Psoas muscle (tissue), 8 donors: ENCODE measurements around the gene CBL. TPM values are rescaled to one million over a fixed set of nuclear protein-coding genes. Genes with fewer than 3 reads are reported as not detected.

ENCODE experiments used
- ATAC-seq, 4 donors: fragments of 200-7000 bp; cut with Tn5 transposase; one replicate each; pipeline ENCODE4 v1.9.1; 2020; ENCODE audit warnings: moderate library complexity in 3 of 4, mild to moderate bottlenecking in 2 of 4
- DNase-seq, 2 donors: peaks; one replicate each; pipeline ENCODE4 v3.0.0-alpha.2; 2020
- H3K27ac ChIP-seq: fragments of 200-600 bp; one replicate; pipeline ENCODE4 v1.8.0; 2022
- H3K27me3 ChIP-seq, 3 donors: fragments of 200-600 bp in 1 of 3; one replicate each; pipeline versions ENCODE4 v1.6.1 to v1.8.0; 2013 to 2022; ENCODE audit warnings: low read length in 2 of 3, mild to moderate bottlenecking in 2 of 3, moderate library complexity in 1 of 3; ENCODE audit not compliant: insufficient read depth in 3 of 3
- H3K36me3 ChIP-seq, 2 donors: fragments of 200-600 bp in 1 of 2; one replicate each; pipeline versions ENCODE4 v1.6.1 to v1.8.0; 2013 to 2022; ENCODE audit warnings: low read depth in 1 of 2, mild to moderate bottlenecking in 1 of 2, moderate library complexity in 1 of 2; ENCODE audit not compliant: insufficient read depth in 1 of 2
- H3K4me1 ChIP-seq: fragments of 200-600 bp; one replicate; pipeline ENCODE4 v1.8.0; 2022
- H3K4me3 ChIP-seq: fragments of 200-600 bp; one replicate; pipeline ENCODE4 v1.8.0; 2022; ENCODE audit warnings: mild to moderate bottlenecking
- H3K9me3 ChIP-seq: fragments of 200-600 bp; one replicate; pipeline ENCODE4 v1.8.0; 2022
- CTCF ChIP-seq: fragments of 200-600 bp; IDR thresholded peaks from one replicate; pipeline ENCODE4 v1.8.0; 2022; ENCODE audit warnings: antibody characterized with exemption
- whole genome bisulfite sequencing, 3 donors: extraction: QIAGEN DNeasy Blood & Tissue Kit; methylation state at CpG; one replicate each; pipeline versions ENCODE4 v1.1.6 to v1.1.7; 2013; 5-methylcytosine and 5-hydroxymethylcytosine counted together
- intact Hi-C, 2 donors: fragments of 100-400 bp; cut with DNase I; formaldehyde crosslinking; loops; one replicate each; pipeline versions ENCODE4 v1.11.0 to v1.14.2; 2022
- polyA plus RNA-seq, 3 donors: library from polyadenylated mRNA; stranded (reverse); fragments of 200-250 nt; gene quantifications; one replicate each; pipeline ENCODE4 v1.2.3, GENCODE V29; 2013
- total RNA-seq, 4 donors: library from RNA; stranded (reverse); fragmentation: NEBNext Ultra II Directional in 2 of 4; extraction: Animal tissue kit (Norgen Biotek cat#: 25700) in 2 of 4; gene quantifications; one replicate each; pipeline versions ENCODE4 v1.2.1 to v1.2.4, GENCODE V29; 2021 to 2023
- donor health status: healthy with polysubstance abuse.
- donor health status: DM: no; HTN: no; CAD: no; lungs with moderate emphysema.
- donor health status: Bipolar disorder and iron deficiency.
- donor health status: healthy.
- donor health status: DM: yes; HTN: yes; CAD: no.
- donor health status: DM: no; HTN: no; CAD: no.
- donor health status: DM: no; HTN: no; CAD: no.
- donor health status: DM: yes; HTN: yes; CAD: no.

CBL gene
- total and polyA plus RNA-seq, 7 donors, result 0.94 to 7.6 (median 3.6) TPM

GRCh38 chr11:119299416-119299815 is 93.3 kb downstream of the CBL start:
- 59 to 67% (median 64%) methylated on average over 9 of the region's 9 CpGs for WGBS, 3 donors
- H3K9me3 ChIP-seq, result no peaks in the 10 kb centered on the region
- no peaks in the 10 kb centered on the region for H3K27me3 ChIP-seq
- H3K4me3 ChIP-seq, result no peak overlapping the region
- H3K4me1 ChIP-seq, result peaks cover 71% of the 10 kb centered on the region
- DNase-seq (no peak), ATAC-seq (peak in 1 of 4 donors; percentile 1)
- intact Hi-C loops, result loop anchor here in 1 of 2 donors (2.0 kb wide), 1 partner anchor 35 kb away; the partner anchor contains the start of gene RNF26
- peaks cover 0 to 56% of the 10 kb centered on the region in 2 donors for H3K36me3 ChIP-seq
- H3K27ac ChIP-seq, result peak overlapping the region; percentile 89
- no peak for TF ChIP-seq CTCF

GRCh38 chr11:119300198-119300964 is 94.2 kb downstream of the CBL start:
- peaks cover 81% of the 10 kb centered on the region for H3K4me1 ChIP-seq

GRCh38 chr11:119303227-119303718 is 97.1 kb downstream of the CBL start:
- H3K4me3 ChIP-seq, result no peak overlapping the region
- H3K27me3 ChIP-seq, result no peaks in the 10 kb centered on the region
- intact Hi-C loops, result no loop called here
- no peak for TF ChIP-seq CTCF
- ATAC-seq, result peak; percentile 25 to 48 (median 46)
- DNase-seq, result no peak
- no peaks in the 10 kb centered on the region for H3K9me3 ChIP-seq
- 36 to 39% (median 36%) methylated on average over 5 of the region's 5 CpGs for WGBS, 3 donors
- peaks cover 0 to 42% of the 10 kb centered on the region in 2 donors for H3K36me3 ChIP-seq
- H3K27ac ChIP-seq, result peak overlapping the region; percentile 89
- H3K4me1 ChIP-seq, result peaks cover 85% of the 10 kb centered on the region

More at GRCh38 chr11:119300198-119300964, 94.2 kb downstream of the CBL start:
- Histone ChIP-seq H3K27ac (peak overlapping the region; percentile 89), H3K9me3 (no peaks in the 10 kb centered on the region), H3K4me3 (peak overlapping the region; percentile 2), H3K36me3 (peaks cover 0 to 56% of the 10 kb centered on the region in 2 donors), H3K27me3 (no peaks in the 10 kb centered on the region)
- no peak for TF ChIP-seq CTCF
- DNase-seq (no peak), ATAC-seq (peak; percentile 59 to 73 (median 70))
- WGBS, 3 donors, result 21 to 45% (median 40%) methylated on average over 3 of the region's 3 CpGs
- intact Hi-C loops, result no loop called here

GRCh38 chr11:119305556-119306372 is 99.6 kb downstream of the CBL start:
- no peaks in the 10 kb centered on the region for H3K9me3 ChIP-seq
- 70 to 87% (median 86%) methylated on average over 7 of the region's 7 CpGs for WGBS, 3 donors
- ATAC-seq, result peak; percentile 43 to 55 (median 48)
- intact Hi-C loops, result no loop called here
- H3K4me1 ChIP-seq, result peaks cover 62% of the 10 kb centered on the region
- no peak for DNase-seq
- peaks cover 0 to 48% of the 10 kb centered on the region in 2 donors for H3K36me3 ChIP-seq
- peak overlapping the region; percentile 89 for H3K27ac ChIP-seq
- TF ChIP-seq CTCF, result no peak
- H3K27me3 ChIP-seq, result no peaks in the 10 kb centered on the region
- H3K4me3 ChIP-seq, result no peak overlapping the region
